ENCODE results near the gene GRK3.

GRK3 gene

DNA sequence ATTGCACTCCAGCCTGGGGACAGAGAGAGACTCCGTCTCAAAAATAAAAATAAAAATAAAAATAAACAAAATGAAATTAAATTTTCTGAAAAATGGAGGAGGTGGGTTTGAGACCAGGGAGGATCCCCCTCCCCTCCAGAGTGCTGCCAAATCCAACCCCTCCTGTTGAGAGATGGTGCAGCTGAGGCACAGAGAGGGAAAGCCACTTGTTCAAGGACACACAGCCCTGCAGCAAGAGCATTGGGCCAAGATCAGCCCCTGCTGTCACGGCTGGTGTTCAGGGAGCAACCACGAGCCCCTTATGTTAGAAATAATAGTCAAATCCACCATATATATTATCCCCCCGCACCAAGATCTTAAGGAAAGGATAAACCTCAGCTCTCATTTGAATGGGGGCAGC lies 180.2 kb downstream of the GRK3 start:
- H3K27me3 ChIP-seq (ENCODE audit: control insufficient read depth in 3 of 3, insufficient read depth in 3 of 3, low read depth in 1 of 3, low read length in 3 of 3) = peaks cover 0 to 10% (median 0%) of the 10 kb centered on the region in 3 experiments
- H3K9ac ChIP-seq (ENCODE audit: low read depth, low read length, poor library complexity) = no peak overlapping the region
- no peak overlapping the region for H3K14ac ChIP-seq (ENCODE audit: low read length)
- H3K18ac ChIP-seq (ENCODE audit: low read length) = no peak overlapping the region
- no peak overlapping the region for H4K91ac ChIP-seq (ENCODE audit: low read depth, low read length, poor library complexity)
- H2BK15ac ChIP-seq (ENCODE audit: low read length) = no peak overlapping the region
- no peak overlapping the region for H3K4ac ChIP-seq (ENCODE audit: low read length)
- H2BK5ac ChIP-seq (ENCODE audit: low read length) = no peak overlapping the region
- no peak overlapping the region for H3K4me2 ChIP-seq (ENCODE audit: insufficient read depth, low read length, poor library complexity, severe bottlenecking)
- H2AFZ ChIP-seq (ENCODE audit: low read length) = no peak overlapping the region
- DNase-seq (ENCODE audit: low spot score) = no peak
- H3K9me3 ChIP-seq (replicated peaks in 1 of 2; ENCODE audit: control insufficient read depth in 2 of 2, insufficient read depth in 1 of 2, low read depth in 1 of 2, low read length in 2 of 2) = no peaks in the 10 kb centered on the region
- H2BK12ac ChIP-seq (ENCODE audit: low read length) = no peak overlapping the region
- H3K4me3 ChIP-seq (ENCODE audit: low read length in 2 of 2) = no peak overlapping the region
- H2BK120ac ChIP-seq (ENCODE audit: low read depth, low read length) = no peak overlapping the region
- H3K4me1 ChIP-seq (ENCODE audit: control insufficient read depth in 2 of 2, insufficient read depth in 1 of 2, low read depth in 1 of 2, low read length in 2 of 2) = no peaks in the 10 kb centered on the region
- no peak overlapping the region for H3K27ac ChIP-seq (replicated peaks; ENCODE audit: low read length)
- no peaks in the 10 kb centered on the region for H3K79me1 ChIP-seq (ENCODE audit: low read depth, low read length)
- no peaks in the 10 kb centered on the region for H3K36me3 ChIP-seq (replicated peaks in 1 of 2; ENCODE audit: control insufficient read depth in 2 of 2, insufficient read depth in 2 of 2, low read length in 2 of 2)
- no peak overlapping the region for H2AK5ac ChIP-seq (ENCODE audit: low read depth, low read length)
- no peak overlapping the region for H3K23ac ChIP-seq (ENCODE audit: low read depth, low read length, poor library complexity)
- no CpG with 5 or more reads among the region's 4 CpGs for WGBS, 2 donors (ENCODE audit: extremely low coverage in 2 of 2, insufficient read length in 2 of 2, insufficient replicate concordance in 1 of 2)
- H4K8ac ChIP-seq (ENCODE audit: low read depth, low read length) = no peak overlapping the region

DNA sequence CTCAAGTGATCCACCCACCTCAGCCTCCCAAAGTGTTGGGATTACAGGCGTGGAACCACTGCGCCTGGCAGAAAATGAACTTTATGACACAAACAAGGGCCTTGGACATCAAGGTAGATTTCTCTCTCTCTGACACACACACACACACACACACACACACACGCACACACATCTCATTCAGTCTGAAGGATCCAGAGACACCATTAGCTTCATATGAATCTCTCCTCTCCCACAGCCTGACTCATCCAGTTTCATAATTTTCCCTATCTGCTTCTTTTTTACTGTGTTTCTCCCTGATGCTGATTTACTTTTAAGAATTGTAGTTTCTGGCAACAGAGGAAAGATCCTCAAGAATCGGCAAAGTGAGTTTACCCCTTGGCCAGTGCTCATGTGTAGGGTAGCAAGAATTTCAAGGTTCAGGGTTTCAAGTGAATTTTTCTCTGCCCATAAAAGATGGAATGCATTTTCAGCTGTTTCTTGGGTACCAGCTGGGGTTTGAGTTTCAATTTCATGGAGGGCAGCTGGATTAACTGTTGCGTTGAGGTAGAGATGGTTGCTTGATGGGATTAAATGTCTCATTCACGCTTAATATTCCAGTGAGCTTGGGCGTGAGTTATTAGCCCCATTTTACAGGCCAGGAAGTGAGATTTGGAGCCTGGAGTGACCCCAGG lies 181.0 kb downstream of the GRK3 start:
- Histone ChIP-seq H2BK15ac (ENCODE audit: low read length) (no peak overlapping the region), H3K27ac (replicated peaks; ENCODE audit: low read length) (no peak overlapping the region), H2AFZ (ENCODE audit: low read length) (no peak overlapping the region)

DNA sequence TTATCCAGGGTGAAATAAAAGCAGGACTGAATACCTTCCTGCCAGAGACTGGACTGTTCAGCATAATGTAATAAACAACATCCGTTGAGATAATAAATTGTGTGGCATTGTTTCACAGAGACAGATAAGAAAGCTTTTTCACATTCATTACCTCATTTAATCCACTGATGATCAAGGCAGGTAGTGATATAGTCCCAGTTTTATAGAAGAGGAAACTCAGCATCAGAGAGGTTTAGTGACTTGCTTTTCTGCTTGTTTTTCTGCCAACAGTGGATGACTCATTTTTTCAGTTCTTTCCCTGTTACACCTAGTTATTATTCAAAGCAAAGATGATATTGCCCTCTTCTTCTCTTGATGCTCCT lies 181.5 kb downstream of the GRK3 start:
- H3K9ac ChIP-seq (ENCODE audit: low read depth, low read length, poor library complexity) = no peak overlapping the region
- H2BK12ac ChIP-seq (ENCODE audit: low read length) = no peak overlapping the region
- no peak for DNase-seq (ENCODE audit: low spot score)
- H4K8ac ChIP-seq (ENCODE audit: low read depth, low read length) = no peak overlapping the region
- H3K9me3 ChIP-seq (replicated peaks in 1 of 2; ENCODE audit: control insufficient read depth in 2 of 2, insufficient read depth in 1 of 2, low read depth in 1 of 2, low read length in 2 of 2) = no peaks in the 10 kb centered on the region
- no peak overlapping the region for H3K4me2 ChIP-seq (ENCODE audit: insufficient read depth, low read length, poor library complexity, severe bottlenecking)
- no peaks in the 10 kb centered on the region for H3K79me1 ChIP-seq (ENCODE audit: low read depth, low read length)
- H2AFZ ChIP-seq (ENCODE audit: low read length) = no peak overlapping the region
- H3K14ac ChIP-seq (ENCODE audit: low read length) = no peak overlapping the region
- no peak overlapping the region for H4K91ac ChIP-seq (ENCODE audit: low read depth, low read length, poor library complexity)
- H3K27ac ChIP-seq (replicated peaks; ENCODE audit: low read length) = no peak overlapping the region
- WGBS, 2 donors (ENCODE audit: extremely low coverage in 2 of 2, insufficient read length in 2 of 2, insufficient replicate concordance in 1 of 2) = no CpG with 5 or more reads among the region's 1 CpG
- H3K27me3 ChIP-seq (ENCODE audit: control insufficient read depth in 3 of 3, insufficient read depth in 3 of 3, low read depth in 1 of 3, low read length in 3 of 3) = peaks cover 0 to 10% (median 0%) of the 10 kb centered on the region in 3 experiments
- H2BK5ac ChIP-seq (ENCODE audit: low read length) = no peak overlapping the region
- H2AK5ac ChIP-seq (ENCODE audit: low read depth, low read length) = no peak overlapping the region
- H3K18ac ChIP-seq (ENCODE audit: low read length) = no peak overlapping the region
- H3K36me3 ChIP-seq (replicated peaks in 1 of 2; ENCODE audit: control insufficient read depth in 2 of 2, insufficient read depth in 2 of 2, low read length in 2 of 2) = no peaks in the 10 kb centered on the region
- H3K23ac ChIP-seq (ENCODE audit: low read depth, low read length, poor library complexity) = no peak overlapping the region
- H2BK120ac ChIP-seq (ENCODE audit: low read depth, low read length) = no peak overlapping the region
- H2BK15ac ChIP-seq (ENCODE audit: low read length) = no peak overlapping the region
- no peak overlapping the region for H3K4me3 ChIP-seq (ENCODE audit: low read length in 2 of 2)
- no peak overlapping the region for H3K4ac ChIP-seq (ENCODE audit: low read length)
- H3K4me1 ChIP-seq (ENCODE audit: control insufficient read depth in 2 of 2, insufficient read depth in 1 of 2, low read depth in 1 of 2, low read length in 2 of 2) = no peaks in the 10 kb centered on the region

More for the DNA sequence above, 181.0 kb downstream of the GRK3 start:
- H2BK5ac ChIP-seq (ENCODE audit: low read length) = no peak overlapping the region
- H3K14ac ChIP-seq (ENCODE audit: low read length) = no peak overlapping the region
- no peak overlapping the region for H4K8ac ChIP-seq (ENCODE audit: low read depth, low read length)
- no CpG with 5 or more reads among the region's 7 CpGs for WGBS, 2 donors (ENCODE audit: extremely low coverage in 2 of 2, insufficient read length in 2 of 2, insufficient replicate concordance in 1 of 2)
- H3K4me1 ChIP-seq (ENCODE audit: control insufficient read depth in 2 of 2, insufficient read depth in 1 of 2, low read depth in 1 of 2, low read length in 2 of 2) = no peaks in the 10 kb centered on the region
- H3K9ac ChIP-seq (ENCODE audit: low read depth, low read length, poor library complexity) = no peak overlapping the region
- H2BK120ac ChIP-seq (ENCODE audit: low read depth, low read length) = no peak overlapping the region
- no peaks in the 10 kb centered on the region for H3K36me3 ChIP-seq (replicated peaks in 1 of 2; ENCODE audit: control insufficient read depth in 2 of 2, insufficient read depth in 2 of 2, low read length in 2 of 2)
- peaks cover 0 to 10% (median 0%) of the 10 kb centered on the region in 3 experiments for H3K27me3 ChIP-seq (ENCODE audit: control insufficient read depth in 3 of 3, insufficient read depth in 3 of 3, low read depth in 1 of 3, low read length in 3 of 3)
- H3K18ac ChIP-seq (ENCODE audit: low read length) = no peak overlapping the region
- H3K4me3 ChIP-seq (ENCODE audit: low read length in 2 of 2) = no peak overlapping the region
- H3K9me3 ChIP-seq (replicated peaks in 1 of 2; ENCODE audit: control insufficient read depth in 2 of 2, insufficient read depth in 1 of 2, low read depth in 1 of 2, low read length in 2 of 2) = no peaks in the 10 kb centered on the region
- no peak overlapping the region for H3K4ac ChIP-seq (ENCODE audit: low read length)
- no peak overlapping the region for H3K4me2 ChIP-seq (ENCODE audit: insufficient read depth, low read length, poor library complexity, severe bottlenecking)
- H3K79me1 ChIP-seq (ENCODE audit: low read depth, low read length) = no peaks in the 10 kb centered on the region
- no peak overlapping the region for H2BK12ac ChIP-seq (ENCODE audit: low read length)
- no peak overlapping the region for H3K23ac ChIP-seq (ENCODE audit: low read depth, low read length, poor library complexity)
- no peak for DNase-seq (ENCODE audit: low spot score)
- no peak overlapping the region for H2AK5ac ChIP-seq (ENCODE audit: low read depth, low read length)
- H4K91ac ChIP-seq (ENCODE audit: low read depth, low read length, poor library complexity) = no peak overlapping the region

DNA sequence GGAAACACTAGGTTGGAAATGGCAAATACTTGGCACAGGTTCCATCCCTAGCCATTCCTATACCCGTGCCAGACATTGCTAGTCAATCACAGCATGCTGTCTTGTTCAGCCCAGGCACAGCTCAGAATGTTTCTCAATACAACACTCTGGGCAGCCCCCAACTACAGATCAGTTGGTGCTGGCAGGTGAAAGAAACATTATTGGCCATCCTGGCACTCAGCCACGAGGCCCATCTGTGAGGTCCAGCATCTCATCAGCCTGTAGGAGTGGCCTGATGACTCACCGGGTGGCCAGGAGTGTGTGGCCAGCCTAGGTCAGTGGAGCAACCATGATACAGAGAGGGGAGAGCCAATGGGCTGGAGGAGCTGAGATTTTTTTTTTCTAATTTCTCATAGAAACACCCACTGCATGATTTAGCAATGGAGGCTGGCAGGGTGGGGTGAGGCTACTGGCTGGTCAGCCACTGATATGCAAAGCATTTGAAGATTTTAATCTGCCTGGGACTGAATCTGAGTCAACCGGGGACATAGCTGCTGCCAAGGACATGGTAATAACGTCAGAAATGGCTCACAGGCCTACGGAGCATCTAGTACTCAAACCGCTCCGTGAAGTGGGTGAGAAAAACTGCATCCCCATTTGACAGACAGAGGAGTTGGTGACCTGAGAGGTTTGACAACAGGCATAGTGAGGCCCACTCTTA lies 182.9 kb downstream of the GRK3 start:
- no peak for DNase-seq (ENCODE audit: low spot score)
- WGBS, 2 donors (ENCODE audit: extremely low coverage in 2 of 2, insufficient read length in 2 of 2, insufficient replicate concordance in 1 of 2) = no CpG with 5 or more reads among the region's 8 CpGs

More for the DNA sequence above, 182.9 kb downstream of the GRK3 start:
- H3K18ac ChIP-seq (ENCODE audit: low read length) = no peak overlapping the region
- no peaks in the 10 kb centered on the region for H3K9me3 ChIP-seq (replicated peaks in 1 of 2; ENCODE audit: control insufficient read depth in 2 of 2, insufficient read depth in 1 of 2, low read depth in 1 of 2, low read length in 2 of 2)
- no peaks in the 10 kb centered on the region for H3K4me1 ChIP-seq (ENCODE audit: control insufficient read depth in 2 of 2, insufficient read depth in 1 of 2, low read depth in 1 of 2, low read length in 2 of 2)
- peaks cover 0 to 10% (median 0%) of the 10 kb centered on the region in 3 experiments for H3K27me3 ChIP-seq (ENCODE audit: control insufficient read depth in 3 of 3, insufficient read depth in 3 of 3, low read depth in 1 of 3, low read length in 3 of 3)
- H4K8ac ChIP-seq (ENCODE audit: low read depth, low read length) = no peak overlapping the region
- H2AK5ac ChIP-seq (ENCODE audit: low read depth, low read length) = no peak overlapping the region
- no peak overlapping the region for H3K27ac ChIP-seq (replicated peaks; ENCODE audit: low read length)
- no peak overlapping the region for H2BK12ac ChIP-seq (ENCODE audit: low read length)
- H3K4me2 ChIP-seq (ENCODE audit: insufficient read depth, low read length, poor library complexity, severe bottlenecking) = no peak overlapping the region
- H3K9ac ChIP-seq (ENCODE audit: low read depth, low read length, poor library complexity) = no peak overlapping the region
- H2BK5ac ChIP-seq (ENCODE audit: low read length) = no peak overlapping the region
- H3K79me1 ChIP-seq (ENCODE audit: low read depth, low read length) = no peaks in the 10 kb centered on the region
- H3K14ac ChIP-seq (ENCODE audit: low read length) = no peak overlapping the region
- H3K23ac ChIP-seq (ENCODE audit: low read depth, low read length, poor library complexity) = no peak overlapping the region
- no peak overlapping the region for H2BK15ac ChIP-seq (ENCODE audit: low read length)
- no peak overlapping the region for H2AFZ ChIP-seq (ENCODE audit: low read length)
- H3K36me3 ChIP-seq (replicated peaks in 1 of 2; ENCODE audit: control insufficient read depth in 2 of 2, insufficient read depth in 2 of 2, low read length in 2 of 2) = no peaks in the 10 kb centered on the region
- no peak overlapping the region for H2BK120ac ChIP-seq (ENCODE audit: low read depth, low read length)
- H3K4me3 ChIP-seq (ENCODE audit: low read length in 2 of 2) = no peak overlapping the region
- no peak overlapping the region for H3K4ac ChIP-seq (ENCODE audit: low read length)
- H4K91ac ChIP-seq (ENCODE audit: low read depth, low read length, poor library complexity) = no peak overlapping the region

All from neuronal stem cell (in vitro differentiated cells).